GM12875 (cell line): ENCODE data around the gene EDEM1.

Experiments used
- H3K4me3 ChIP-seq: one replicate; pipeline ENCODE4 v1.5.1; 2011; ENCODE audit warnings: low read depth, low read length, control low read depth
- CTCF ChIP-seq: IDR thresholded peaks from 2 replicates; pipeline ENCODE4 v1.5.1; 2011; ENCODE audit warnings: low read depth, mild to moderate bottlenecking, control low read depth, inconsistent platforms, low read length, moderate library complexity, borderline replicate concordance; ENCODE audit not compliant: insufficient read depth

EDEM1 gene

GRCh38 chr3:5187156-5187919, at the start of gene EDEM1:
Gene EDEM1 (plus strand): TSS chr3:5187707. CDS start chr3:5187806, 99 bp downstream.
- peak within 1 kb of the TSS; percentile 99 for H3K4me3 ChIP-seq
- no peak for TF ChIP-seq CTCF

- no peak overlapping the region for H3K4me3 ChIP-seq
- TF ChIP-seq CTCF, result no peak
These were observed 49.1 kb upstream of the EDEM1 start for GRCh38 chr3:5138214-5138981.

- no peak overlapping the region for H3K4me3 ChIP-seq
- no peak for TF ChIP-seq CTCF
These were observed 47.3 kb upstream of the EDEM1 start for GRCh38 chr3:5140230-5140621.

GRCh38 chr3:5140839-5141238, 46.7 kb upstream of the EDEM1 start:
- no peak for TF ChIP-seq CTCF
- no peak overlapping the region for H3K4me3 ChIP-seq

- no peak for TF ChIP-seq CTCF
- no peak overlapping the region for H3K4me3 ChIP-seq
These were observed 45.7 kb upstream of the EDEM1 start for GRCh38 chr3:5141760-5142159.

- TF ChIP-seq CTCF, result no peak
- H3K4me3 ChIP-seq, result no peak overlapping the region
These were observed 44.0 kb upstream of the EDEM1 start for GRCh38 chr3:5143464-5143863.
